Measurements from ENCODE around the gene PDE7B.

DNA sequence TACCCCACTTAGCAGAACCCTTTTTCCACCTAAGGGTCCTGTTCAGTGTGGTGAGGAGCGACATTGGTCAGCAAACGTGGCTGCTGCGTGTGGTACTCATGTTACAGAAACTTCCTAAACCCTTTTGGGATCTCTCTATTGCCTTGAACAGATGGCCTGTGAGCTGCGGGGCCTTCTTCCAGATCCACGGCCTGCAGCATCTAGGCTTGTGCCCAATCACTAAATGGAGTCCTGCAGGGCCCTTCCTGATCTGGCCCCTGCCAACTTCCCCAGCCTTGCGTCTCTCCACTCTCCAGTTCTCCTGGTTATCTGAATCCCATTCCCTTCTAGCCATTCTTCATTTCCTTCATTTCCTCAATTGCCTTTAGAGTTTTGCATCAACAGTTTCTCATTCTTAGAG is 85.6 kb downstream of the PDE7B start:
- no peak for TF ChIP-seq CTCF (IDR thresholded peaks at IDR 0.05)
- no peak for TF ChIP-seq POLR2A (IDR thresholded peaks at IDR 0.05)

Measured in uterus (tissue), 2 donors.